ENCODE results near the gene PSMC5.
"Not testable (repeated sequence)": the region's sequence is repeated elsewhere in the genome, so short reads cannot be mapped to it uniquely, and the experiment has no call there.

PSMC5 gene

GRCh38 chr17:63870292-63870665, 43.0 kb downstream of the PSMC5 start:
- not testable (repeated sequence) for H3K4me3 ChIP-seq (ENCODE audit: low read depth, low read length)

DNA sequence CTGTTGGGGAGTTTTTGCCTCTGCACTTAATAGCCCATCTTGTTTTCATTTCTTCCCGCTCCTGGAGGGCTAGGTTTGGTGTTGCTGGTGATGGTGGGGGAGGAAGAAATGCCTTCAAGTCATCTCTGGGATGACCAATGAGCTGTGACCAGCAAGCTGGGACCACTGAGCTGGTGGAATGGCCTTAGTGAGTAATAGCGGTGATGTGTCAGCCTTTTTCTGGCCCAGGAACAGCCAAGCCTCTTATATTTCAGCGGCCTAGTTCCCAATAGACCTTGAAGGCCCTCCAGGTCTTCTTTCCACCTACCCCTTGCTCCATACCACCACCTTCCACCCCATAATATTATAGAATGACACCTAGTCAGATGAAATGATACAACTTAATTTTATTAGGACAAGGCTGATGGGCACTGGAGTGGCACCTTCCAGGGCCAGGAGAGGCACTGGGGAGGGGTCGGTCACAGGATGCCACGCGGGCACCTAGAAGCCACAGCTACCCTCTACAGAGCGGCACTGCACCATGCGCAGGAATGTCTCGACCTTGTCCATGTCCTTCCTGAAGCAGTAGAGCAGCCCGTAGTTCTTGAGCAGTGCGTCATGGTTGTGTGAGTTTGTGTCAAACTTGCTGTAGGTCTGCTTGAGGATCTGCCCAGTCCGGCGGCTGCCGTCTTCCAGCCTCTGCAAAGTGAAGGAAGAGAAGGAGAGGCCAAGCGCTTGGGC, 44.6 kb downstream of the PSMC5 start:
- not testable (repeated sequence) for H3K4me3 ChIP-seq (ENCODE audit: low read depth, low read length)

DNA sequence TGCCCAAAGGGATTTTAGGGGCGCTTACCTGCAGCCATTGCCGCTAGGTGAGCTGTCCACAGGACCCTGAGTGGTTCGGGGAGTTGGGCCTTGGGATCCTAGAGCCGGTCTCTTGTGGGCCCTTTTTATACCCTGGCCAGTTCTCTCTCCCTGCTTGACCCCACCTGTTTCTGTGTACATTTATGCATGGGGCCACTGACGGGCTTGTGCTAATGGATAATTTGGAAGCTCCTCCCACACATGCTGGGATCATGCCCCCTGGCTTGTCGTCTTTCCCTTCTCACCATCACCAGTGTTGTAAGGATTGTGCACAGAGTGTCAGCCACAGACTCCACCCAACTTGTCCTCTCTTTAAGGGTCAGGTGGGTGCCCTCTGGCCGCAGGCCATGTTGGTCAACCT, 46.3 kb downstream of the PSMC5 start, which contains the start of gene CSH2:
Gene CSH2, minus strand, starts transcription at position 101 of the 400 bp plus-strand sequence. Its CDS starts 63 bp downstream, at position 38.
- H3K4me3 ChIP-seq (ENCODE audit: low read depth, low read length): not testable (repeated sequence)

DNA sequence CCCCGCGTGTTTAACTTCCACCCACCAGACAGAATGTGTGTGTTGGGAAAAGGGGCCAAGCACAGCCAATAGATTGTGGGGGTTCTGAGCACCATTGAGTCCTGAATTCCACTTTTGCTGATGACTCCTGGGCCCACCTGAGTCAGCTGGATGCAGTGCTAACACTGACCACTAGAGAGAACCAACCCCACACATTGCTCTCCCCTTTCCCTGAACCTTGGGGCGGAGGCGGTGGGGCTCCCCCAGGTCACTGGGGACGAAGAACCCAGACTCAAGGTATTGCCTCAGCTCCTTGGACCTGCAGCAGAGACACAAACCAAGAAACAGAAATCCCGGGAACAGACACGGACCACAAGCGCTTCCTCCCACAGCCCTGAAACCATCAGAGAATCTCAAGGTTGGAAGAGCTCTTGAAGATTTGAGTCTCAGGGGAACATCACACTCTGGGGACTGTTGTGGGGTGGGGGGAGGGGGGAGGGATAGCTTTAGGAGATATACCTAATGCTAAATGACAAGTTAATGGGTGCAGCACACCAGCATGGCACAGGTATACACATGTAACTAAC, 46.9 kb downstream of the PSMC5 start:
- H3K4me3 ChIP-seq (ENCODE audit: low read depth, low read length): not testable (repeated sequence)

GRCh38 chr17:63874693-63875092, 47.5 kb downstream of the PSMC5 start:
- not testable (repeated sequence) for H3K4me3 ChIP-seq (ENCODE audit: low read depth, low read length)

GRCh38 chr17:63878413-63878812, 51.2 kb downstream of the PSMC5 start:
- H3K4me3 ChIP-seq (ENCODE audit: low read depth, low read length): not testable (repeated sequence)

DNA sequence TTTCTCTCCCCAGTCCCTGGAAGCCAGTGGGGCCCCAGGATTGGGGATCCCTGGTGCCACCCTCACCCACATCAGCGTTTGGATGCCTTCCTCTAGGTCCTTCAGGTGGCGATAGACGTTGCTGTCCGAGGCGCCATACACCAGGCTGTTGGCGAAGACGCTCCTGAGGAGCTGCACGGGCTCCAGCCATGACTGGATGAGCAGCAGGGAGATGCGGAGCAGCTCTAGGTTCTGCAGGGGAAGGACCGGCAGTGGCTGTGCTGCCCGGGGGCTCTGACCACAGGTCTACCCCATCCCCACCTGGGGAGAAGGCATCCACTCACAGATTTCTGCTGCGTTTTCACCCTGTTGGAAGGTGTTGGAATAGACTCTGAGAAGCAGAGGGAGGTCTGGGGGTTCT, 53.5 kb downstream of the PSMC5 start:
- H3K4me3 ChIP-seq (ENCODE audit: low read depth, low read length): no peak overlapping the region

DNA sequence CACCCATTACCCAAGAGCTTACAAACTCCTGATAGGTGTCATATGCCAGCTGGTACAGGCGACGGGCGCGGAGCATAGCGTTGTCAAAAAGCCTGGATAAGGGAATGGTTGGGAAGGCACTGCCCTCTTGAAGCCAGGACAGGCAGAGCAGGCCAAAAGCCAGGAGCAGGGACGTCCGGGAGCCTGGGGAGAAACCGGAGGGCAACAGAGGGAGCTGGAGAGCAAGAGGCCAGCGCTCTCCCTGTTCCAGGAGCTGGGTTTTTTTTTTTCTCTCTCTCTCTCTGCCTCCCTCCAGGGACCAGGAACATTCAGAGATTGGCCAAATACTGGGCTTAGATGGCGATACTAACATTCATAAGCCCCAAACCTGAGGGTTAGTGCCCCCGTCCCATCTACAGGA, 54.1 kb downstream of the PSMC5 start:
- not testable (repeated sequence) for H3K4me3 ChIP-seq (ENCODE audit: low read depth, low read length)
